Breast epithelium (tissue), 3 donors: ENCODE measurements around the gene SETBP1.
"Not testable (repeated sequence)": the region's sequence is repeated elsewhere in the genome, so short reads cannot be mapped to it uniquely, and the experiment has no call there.

ENCODE experiments used
- CTCF ChIP-seq, 3 donors: fragments of 450-650 bp; IDR thresholded peaks; one replicate each; pipeline ENCODE4 v1.5.1; 2016 to 2017; ENCODE audit warnings: antibody characterized with exemption in 3 of 3, mild to moderate bottlenecking in 3 of 3, moderate library complexity in 3 of 3
- POLR2AphosphoS5 ChIP-seq, 3 donors: sonication (generic); formaldehyde crosslinking; IDR thresholded peaks; one replicate each; pipeline ENCODE4 v1.6.1; 2017; ENCODE audit warnings: antibody characterized with exemption in 3 of 3

- not testable (repeated sequence) for TF ChIP-seq POLR2AphosphoS5, CTCF (IDR thresholded peaks at IDR 0.05)
These were observed 41.1 kb downstream of the SETBP1 start for GRCh38 chr18:44721748-44722147.
